Esophagus mucosa (tissue), 1 donor: Measurements from ENCODE around the gene SMCO4. TPM values are rescaled to one million over a fixed set of nuclear protein-coding genes. Genes with fewer than 3 reads are reported as not detected.

Experiments
- ATAC-seq: fragments of 200-7000 bp; cut with Tn5 transposase; one replicate; pipeline ENCODE4 v1.9.1; 2020
- total RNA-seq: library from RNA; stranded (reverse); gene quantifications from one replicate; pipeline ENCODE4 v1.2.4, GENCODE V29; 2023
- donor health status: DM: yes; HTN: yes; CAD: no.

SMCO4 gene
- total RNA-seq, 1 donor from 2014 or later = 11.1 TPM

GRCh38 chr11:93504110-93505095 is 38.8 kb downstream of the SMCO4 start:
- ATAC-seq = no peak

DNA sequence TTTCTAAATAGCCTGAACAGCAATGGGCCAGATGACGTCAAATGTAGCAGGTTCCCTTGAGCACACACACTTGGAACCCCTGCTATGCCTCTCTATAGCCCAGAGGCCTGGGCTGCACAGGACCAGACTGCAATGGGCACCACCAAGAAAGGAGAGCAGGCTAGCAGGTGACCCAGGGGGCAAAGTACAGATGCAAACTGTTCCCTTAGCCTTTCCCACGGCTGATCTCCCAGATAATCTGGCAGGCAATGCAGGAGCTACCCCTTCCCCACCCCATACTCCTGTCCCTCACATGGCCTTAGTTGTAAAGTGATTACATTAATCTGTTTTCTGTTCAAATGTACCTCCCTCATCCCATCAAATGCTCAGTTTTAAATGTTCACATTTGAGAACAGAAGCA is 41.3 kb downstream of the SMCO4 start:
- no peak for ATAC-seq

DNA sequence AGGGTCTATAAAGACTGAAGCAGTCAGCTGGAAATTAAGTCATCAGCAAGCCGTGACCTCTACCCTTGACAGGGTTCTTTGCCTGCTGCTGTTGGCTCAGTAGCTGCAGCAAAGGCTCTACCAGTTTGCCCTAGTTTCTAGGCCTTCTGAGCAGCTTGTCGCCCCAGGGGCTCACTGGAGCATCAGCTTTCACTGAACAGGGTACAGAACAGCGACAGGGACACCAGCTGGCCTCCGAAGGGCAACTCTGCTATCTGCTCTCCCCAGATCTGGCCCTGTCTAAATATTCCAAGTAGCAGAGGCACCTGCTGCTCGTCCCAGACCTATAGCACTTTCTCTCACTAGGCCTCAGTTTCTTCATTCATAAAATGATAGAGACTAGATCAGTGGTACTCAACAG is 42.4 kb downstream of the SMCO4 start:
- ATAC-seq = no peak

DNA sequence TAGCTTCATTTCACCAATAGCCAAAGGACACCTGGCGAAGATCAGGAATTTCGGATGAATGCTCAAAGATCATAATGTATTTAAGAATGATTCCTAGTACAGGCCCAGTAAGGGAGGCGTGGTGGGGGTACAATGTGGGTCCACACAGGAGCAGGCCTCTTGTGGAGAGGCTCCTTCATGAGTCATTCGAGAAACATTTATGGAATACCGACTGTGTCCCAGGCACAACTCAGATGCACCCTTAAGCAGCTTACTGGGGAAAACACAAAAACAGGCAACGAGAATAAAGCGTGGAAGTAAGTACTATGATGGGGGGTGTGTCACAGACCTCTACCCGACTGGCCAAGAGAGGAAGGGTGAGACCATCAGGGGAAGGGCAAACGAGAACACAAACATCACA is 44.5 kb downstream of the SMCO4 start:
- ATAC-seq = no peak

DNA sequence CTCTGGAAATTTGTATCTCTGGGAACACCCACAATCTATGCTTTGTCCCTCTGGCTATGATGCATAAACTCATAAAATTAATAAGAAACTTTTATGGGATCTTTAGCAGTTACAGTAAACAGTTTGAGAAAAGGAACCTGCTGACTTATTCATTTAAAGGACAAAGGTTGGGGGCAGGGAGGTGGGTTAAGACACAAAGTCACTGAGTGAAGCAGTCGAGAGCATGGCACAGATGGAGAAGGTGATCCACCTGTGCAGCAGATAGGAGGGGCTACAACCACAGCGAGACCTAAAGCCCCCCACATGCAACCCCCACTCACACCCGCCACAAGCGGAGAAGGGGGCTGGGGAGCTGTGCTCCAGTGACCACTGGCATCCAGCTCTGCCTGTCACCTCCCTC is 45.0 kb downstream of the SMCO4 start:
- ATAC-seq = no peak

GRCh38 chr11:93497596-93497995 is 45.6 kb downstream of the SMCO4 start:
- ATAC-seq = no peak

DNA sequence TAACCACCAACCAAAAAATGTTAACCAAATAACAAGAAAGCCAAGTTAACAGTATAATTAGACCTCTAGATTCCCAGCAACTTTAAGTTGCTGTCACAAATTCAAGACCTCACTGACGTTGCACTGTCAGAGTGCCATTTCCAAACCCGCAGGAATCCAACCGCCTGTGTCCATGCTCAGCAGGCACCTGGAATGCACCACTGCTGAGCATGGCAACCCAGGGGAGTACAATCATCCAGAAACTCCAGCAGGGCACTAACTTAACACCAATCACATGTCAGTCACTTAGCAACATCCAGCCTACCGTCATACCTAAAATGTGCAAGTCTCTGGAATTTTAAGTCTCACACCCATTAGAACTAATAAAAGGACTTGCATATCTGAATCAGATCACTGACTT is 48.8 kb downstream of the SMCO4 start:
- no peak for ATAC-seq

DNA sequence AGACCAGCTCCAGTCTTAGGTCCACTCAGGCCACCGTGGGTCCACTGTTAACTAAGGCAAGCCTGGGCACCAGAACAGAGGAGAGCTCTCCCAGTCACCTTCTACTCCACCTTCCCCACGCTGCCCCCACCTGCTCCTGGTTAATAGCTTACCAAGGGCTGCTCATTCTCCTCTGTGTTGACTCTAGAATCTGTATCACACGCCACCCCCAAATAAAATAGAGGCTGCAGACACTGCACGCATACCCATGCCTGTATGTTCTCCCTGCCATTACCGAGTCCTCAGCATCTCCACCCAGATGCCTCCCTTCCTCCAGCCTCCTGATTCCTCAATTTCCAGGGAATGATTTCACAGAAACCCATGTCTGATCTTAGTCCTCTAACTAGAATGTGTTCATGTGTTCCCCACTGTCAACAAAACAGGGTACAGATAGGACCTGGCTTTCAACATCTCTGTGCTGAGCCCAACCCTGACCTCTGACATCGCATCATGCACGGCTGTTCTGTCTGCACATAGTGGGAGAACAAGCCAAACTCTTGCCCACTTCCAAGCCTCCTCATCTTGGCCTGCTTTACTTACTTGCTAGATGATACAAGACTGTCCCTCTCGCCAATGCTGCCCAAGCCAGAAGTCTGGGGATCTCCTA is 49.8 kb downstream of the SMCO4 start:
- no peak for ATAC-seq

DNA sequence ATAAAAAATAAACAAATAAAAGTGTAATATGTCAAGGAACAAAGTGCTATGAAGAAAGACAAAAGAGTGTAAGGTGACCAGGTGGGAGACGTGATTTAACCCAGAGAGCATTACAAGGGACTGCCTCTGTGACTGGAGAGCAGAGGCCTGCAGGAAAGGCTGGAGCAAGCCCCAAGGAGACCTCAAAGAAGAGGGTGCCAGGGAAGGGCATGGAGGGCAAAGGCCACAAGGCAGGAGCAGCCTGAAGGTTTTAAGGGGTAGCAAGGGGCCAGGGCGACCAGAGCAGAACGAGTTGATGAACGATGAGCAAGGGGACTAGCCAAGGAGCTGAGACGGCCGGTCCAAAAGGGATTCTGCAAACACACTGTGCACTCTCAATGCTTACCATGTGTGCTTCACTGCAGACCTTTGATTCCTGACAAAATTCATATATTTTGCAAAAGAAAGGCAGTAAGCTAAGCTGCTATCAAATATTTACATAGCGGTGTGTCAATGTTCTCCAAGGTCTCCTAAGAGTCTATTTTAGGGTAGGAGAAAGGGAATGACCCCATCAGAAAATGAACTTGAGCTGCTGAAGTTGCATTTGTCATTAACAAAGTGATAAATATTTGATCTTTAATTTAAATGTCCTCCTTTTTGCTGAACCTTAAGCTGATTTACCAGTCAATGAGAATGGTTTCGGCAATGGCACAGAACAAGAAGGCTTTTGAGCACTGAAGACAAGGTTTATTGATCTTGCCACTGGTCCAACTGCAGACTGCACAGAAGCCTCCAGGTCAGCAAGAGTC is 50.5 kb downstream of the SMCO4 start:
- ATAC-seq = no peak

GRCh38 chr11:93491973-93492372 is 51.2 kb downstream of the SMCO4 start:
- no peak for ATAC-seq

GRCh38 chr11:93490996-93491618 is 52.1 kb downstream of the SMCO4 start:
- ATAC-seq = no peak

DNA sequence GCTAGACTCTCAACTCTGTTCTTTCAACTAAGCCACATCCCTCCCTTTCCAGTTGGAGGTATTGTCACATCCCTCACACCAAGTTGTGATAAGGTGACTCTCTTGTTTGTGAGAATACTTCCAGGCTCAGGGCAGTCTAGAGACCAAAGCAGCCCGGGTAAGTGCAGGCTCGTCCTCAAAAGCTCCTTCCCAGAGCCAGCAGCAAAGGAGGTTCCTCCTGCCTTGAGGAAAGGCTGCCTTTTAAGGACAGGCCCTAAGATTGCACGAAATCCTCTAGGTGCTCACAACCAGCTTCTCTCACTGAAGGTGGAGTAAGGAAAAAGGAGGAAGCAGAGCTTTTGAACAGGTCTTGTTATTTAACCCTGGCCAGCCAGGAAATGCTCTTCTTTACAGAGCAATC is 53.4 kb downstream of the SMCO4 start:
- ATAC-seq = no peak

DNA sequence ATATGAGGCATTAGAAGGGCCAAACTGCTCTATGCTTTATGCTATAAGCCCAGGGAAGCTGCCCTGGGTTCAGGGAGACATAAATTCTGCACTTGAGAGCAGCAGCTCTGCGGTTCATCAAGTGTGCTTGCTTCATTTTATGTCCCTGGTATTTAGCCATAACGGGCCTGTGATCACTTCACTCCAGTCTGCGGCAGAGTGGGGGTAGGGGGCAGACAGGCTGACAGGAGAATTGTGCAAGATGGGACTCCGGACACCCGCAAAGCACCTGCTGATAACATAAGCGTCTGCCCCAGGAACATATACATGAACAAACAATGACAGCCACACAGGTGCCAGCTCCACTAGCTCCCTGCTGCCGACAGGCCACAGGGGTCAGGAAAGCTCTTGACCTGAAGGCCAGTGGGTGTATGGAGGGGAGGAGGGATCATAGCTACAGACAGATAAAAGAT is 56.1 kb downstream of the SMCO4 start:
- ATAC-seq = no peak

DNA sequence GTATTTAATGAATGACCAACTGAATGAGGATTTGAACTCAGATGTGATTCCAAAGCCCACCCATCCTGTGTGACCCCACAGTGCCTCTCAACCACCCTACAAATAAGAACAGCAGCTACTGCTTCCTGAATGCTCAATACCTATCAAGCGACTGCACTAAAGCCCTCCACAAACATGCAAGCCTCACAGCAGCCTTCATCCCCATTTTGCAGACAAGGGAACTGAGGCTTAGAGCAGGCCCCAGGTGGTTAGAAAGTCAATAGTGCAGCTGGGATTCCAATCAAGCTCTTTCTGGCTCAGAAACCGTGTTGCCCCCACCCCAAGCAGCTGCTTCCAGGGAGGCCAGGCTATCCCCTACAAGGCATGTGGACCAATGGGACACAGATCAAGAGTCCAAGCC is 57.2 kb downstream of the SMCO4 start:
- ATAC-seq = no peak

DNA sequence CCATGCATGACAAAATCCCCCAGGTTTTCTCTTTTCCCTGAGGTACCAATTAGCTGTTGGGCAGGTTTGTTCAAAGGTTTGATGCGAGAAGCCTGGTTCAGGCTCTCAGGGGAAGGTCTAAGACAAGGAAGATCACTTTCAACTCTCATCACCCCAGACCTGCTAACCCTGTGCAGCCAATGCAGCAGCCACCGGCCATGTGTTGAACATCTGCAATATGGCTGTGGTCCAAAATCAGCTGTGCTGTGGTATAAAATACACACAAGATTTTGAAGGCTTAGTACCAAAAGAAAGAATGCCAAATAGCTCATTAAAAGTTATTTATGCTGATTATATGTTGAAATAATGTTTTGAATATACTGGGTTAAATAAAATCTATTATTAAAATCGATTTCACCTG is 58.5 kb downstream of the SMCO4 start:
- ATAC-seq = no peak

- ATAC-seq = no peak
Observed at GRCh38 chr11:93482556-93482955, 60.6 kb downstream of the SMCO4 start.

- ATAC-seq = peak; percentile 66
Observed at GRCh38 chr11:93481696-93482095, 61.5 kb downstream of the SMCO4 start.

GRCh38 chr11:93481279-93481678 is 61.9 kb downstream of the SMCO4 start:
- peak; percentile 91 for ATAC-seq

DNA sequence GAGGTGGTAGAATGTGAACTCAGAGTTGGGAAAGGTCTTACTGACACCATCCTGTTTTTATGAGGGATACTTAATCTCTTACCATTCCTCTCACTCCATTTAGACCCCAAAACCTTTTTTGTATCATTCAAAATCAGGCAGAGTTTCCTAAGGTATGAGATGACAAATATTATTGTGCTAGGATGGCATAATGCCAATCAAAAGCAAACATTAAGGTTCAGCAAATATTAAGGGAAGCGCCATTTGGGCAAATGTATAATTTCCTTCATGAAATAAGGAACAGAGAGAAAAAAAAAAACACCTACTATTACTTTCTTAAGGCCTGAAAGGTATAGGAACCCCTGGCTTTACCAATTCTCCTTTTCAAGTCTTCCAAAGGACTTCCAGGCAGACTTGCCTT is 62.4 kb downstream of the SMCO4 start:
- ATAC-seq = no peak

DNA sequence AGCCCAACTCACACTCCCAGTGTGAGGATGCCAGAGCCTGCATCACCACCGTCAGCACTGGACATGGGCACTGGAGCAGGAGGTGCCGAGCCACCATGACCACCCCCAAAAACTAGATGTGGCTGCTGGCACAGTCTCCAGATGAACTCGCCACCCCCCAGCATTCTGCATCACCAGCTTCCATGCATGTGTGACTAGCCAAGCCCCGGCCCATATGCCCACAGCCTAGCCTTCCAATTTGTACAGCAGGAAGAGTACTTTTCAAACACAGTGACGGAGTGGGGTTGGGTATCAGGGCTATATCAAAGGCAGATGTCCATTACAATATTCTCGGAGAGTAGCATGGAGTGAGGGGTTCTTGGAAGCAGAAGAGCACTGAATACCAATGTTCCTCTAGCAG is 62.9 kb downstream of the SMCO4 start:
- ATAC-seq = no peak

DNA sequence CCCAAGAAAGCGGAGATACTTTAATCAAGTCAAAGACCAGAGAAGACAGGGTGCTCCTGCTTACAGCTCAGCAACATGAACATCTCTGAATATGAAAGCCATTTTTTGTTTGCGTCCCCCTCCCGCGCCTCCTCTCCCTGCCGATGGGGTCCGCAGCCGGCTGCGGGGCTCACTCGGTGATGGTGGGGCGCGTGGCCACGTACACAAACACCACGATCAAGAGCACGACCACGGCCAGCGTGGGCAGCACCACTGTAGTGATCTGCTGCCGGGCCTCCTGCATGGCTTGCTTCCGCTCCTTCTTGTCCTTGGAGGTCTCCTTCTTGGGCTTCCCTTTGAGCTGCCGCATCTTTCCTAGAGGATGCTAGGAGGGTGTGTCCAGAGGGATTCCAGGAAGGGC is 64.3 kb downstream of the SMCO4 start:
- no peak for ATAC-seq

DNA sequence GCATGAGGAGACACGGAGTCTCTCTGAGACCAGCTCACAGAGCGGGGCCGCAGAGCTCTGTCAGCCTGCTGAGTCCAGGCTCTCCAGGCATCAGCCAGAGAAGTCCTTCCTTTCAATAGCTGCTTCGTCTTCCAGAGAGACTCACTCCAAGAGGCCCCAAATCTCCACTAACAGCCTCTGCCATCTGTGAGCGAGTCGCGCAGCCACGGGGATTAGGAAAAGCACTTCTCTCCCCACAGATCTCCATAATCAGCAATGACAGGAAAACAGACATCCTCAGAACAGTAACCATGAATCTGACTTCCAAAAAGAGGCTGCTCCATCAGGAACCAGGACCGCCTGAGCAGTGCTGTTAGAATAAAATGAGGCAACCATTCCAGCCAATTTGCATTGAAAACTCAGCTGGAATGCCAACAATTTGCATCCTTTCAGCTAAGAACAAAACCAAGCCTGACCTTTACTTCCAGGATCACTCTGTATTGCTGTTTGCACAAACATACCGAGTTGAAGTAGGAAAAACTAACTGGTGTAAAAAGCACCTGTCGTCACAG is 65.4 kb downstream of the SMCO4 start:
- no peak for ATAC-seq
